Left ventricle myocardium superior (tissue), 1 donor: Measurements from ENCODE around the gene TCEANC. TPM values are rescaled to one million over a fixed set of nuclear protein-coding genes. Genes with fewer than 3 reads are reported as not detected.
"Not testable (repeated sequence)": the region's sequence is repeated elsewhere in the genome, so short reads cannot be mapped to it uniquely, and the experiment has no call there.

ENCODE experiments used
- ATAC-seq: fragments of 200-7000 bp; cut with Tn5 transposase; one replicate; pipeline ENCODE4 v1.9.1; 2020; ENCODE audit warnings: mild to moderate bottlenecking, moderate library complexity
- DNase-seq: peaks from one replicate; pipeline ENCODE4 v3.0.0-alpha.2; 2020
- intact Hi-C: fragments of 100-400 bp; cut with micrococcal nuclease; formaldehyde crosslinking; loops from one replicate; pipeline ENCODE4 v1.11.0; 2022
- total RNA-seq: library from RNA; stranded (reverse); fragmentation: NEBNext Ultra II Directional; extraction: Animal tissue kit (Norgen Biotek cat#: 25700); gene quantifications from one replicate; pipeline ENCODE4 v1.2.1, GENCODE V29; 2021
- donor health status: DM: no; HTN: yes; CAD: no; lungs with severe emphysema.

The TCEANC gene
- total RNA-seq, 1 donor from 2014 or later = 5.9 TPM

DNA sequence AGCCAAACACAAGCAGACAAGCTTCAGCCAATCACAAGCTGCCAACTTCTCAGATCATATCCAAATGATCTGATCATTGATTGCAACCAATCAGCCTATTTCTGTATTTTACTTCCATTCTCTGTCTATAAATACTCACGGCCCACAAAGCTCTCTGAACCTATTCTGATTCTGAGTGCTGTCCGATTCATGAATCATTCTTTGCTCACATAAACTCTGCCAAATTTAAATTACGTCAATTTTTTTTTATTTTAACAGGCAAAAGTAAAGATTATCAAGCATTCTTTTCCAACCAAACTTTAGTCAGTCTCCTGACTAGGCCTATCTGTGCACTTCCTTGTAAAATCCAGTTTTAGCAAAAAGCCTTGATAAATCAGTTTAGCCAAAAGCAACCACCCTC, 1.8 kb upstream of the TCEANC start:
- ATAC-seq = no peak
- intact Hi-C loops = no loop called here

DNA sequence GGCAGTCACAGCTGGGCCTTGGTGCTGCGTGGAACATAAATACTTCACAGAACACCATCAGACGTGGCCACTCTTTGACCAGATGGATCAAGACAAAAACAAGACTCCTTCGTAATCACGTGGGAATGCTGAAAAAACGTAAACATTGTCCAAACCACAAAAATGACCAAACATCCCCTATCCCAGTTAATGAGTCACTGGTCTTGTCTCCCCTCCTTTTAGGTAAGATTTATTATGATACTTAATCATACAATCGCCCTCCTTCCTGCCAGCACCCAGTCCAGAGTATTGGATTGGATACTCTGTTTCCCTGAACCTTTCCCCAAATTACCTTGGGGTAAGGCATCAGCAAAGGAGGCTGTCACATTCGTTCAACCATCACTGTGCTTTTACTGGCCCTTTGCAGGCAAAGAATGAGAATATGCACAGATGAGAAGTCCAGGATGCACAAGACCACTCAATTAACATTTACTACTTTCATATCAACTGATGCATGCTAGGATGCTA, 601 bp upstream of the TCEANC start:
- intact Hi-C loops = no loop called here
- DNase-seq = no peak
- no peak for ATAC-seq

More for the DNA sequence above, 1.8 kb upstream of the TCEANC start:
- no peak for DNase-seq

DNA sequence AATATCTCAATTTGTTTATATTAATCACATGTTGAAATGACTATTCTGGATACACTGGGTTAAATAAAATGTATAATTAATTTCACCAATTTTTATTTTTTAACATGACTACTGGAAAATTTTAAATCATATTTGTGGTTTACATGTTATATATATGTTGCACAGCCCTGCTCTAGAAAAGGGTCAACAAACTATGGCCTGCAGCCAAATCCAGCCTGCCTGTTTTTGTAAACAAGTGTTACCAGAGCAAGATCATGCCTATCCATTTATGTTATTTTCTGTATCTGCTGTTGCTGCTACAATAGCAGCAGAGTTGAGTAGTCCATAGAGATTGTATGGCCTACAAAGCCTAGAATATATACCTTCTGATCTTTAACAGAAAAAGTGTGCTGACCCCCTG, 1.2 kb downstream of the TCEANC start:
- ATAC-seq (no peak), DNase-seq (no peak)
- intact Hi-C loops = no loop called here

DNA sequence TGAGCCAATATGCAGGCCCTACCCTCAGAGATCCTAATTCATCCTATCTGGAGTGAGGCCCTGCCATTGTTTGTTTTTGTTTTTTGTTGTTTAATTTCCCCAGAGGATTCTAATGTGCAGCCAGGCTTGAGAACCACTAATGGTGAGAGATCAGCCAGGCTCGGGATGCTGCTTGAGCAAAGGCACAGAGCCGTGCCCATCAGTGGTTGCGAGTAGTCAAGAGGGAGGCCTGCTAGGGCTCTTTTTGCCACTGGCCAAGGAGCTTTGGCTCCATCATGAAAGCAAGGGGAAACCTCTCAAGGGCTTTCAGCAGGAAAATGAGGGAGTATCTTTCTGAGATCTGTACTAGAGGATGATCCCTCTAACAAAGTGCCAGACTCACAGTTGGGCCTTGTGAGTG, 2.7 kb downstream of the TCEANC start:
- no peak for ATAC-seq

DNA sequence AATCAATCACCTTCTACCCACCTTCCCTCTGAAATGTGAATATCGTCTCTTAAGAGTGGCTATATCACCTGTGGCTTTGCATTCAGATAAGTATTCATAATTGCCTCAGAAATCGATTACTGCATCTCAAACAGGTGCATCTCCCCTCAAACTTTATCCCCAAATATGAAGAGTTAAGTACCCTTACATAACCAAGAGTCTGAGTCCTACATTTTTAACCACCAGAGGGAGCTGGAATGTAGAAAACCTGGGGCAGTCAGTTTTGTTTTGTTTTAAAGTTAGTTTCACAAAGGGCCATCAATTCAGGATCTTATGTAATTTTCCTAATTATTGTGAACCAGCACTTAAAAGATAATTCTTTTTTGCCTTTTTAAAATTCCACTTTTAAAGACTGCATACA, 5.7 kb downstream of the TCEANC start:
- intact Hi-C loops = loop anchor here (5.0 kb wide), 1 partner anchor 89 kb away; no protein-coding TSS in a partner anchor
- DNase-seq (no peak), ATAC-seq (peak; percentile 65)

More for the DNA sequence above, 2.7 kb downstream of the TCEANC start:
- intact Hi-C loops = loop anchor here (5.0 kb wide), 1 partner anchor 92 kb away; no protein-coding TSS in a partner anchor
- no peak for DNase-seq

DNA sequence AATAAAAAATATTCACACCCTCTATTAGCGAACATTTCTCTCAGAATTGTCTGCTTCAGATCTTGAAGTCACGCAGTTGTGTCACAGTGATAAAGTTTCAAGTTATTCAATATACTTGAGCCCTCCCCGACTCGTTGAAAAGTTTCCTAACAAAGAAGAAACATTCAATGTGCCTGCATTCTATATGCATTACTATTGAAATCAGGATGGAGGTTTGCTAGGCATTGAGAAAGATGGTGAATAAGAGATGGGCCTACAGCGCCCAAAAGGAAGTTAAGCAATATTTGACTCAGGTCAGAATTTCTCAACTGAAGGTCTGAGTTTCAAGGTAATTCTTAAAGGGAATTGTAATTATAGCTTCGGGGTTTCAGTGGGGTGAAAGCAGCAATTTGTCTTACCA, 6.1 kb downstream of the TCEANC start:
- DNase-seq = no peak
- intact Hi-C loops = loop anchor here (5.0 kb wide), 1 partner anchor 88 kb away; no protein-coding TSS in a partner anchor
- no peak for ATAC-seq

DNA sequence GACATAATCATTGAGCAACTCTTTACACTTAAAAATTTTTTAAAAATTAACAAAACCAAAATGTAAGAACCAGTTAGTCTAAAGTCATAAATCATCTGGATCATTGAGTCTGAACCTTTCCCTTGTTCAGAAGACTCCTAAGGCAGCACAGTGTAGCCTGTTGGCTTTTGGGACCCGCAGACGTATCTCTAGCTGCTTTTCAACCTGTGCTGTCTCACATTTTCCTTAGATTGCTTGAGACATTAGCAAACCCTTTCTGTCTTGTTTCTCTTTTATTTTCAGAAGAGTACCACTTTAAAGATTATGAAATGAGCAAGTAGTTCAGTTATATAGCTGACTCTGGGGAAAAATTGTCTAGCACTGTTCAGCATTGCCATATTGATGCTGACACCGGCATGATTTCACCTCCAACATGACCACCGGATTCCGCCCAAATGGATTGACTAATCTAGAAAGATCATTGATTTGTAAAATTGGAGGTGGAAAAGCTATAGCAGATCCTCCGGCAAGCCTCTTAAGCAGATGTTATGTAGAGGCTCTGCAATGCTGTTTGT, 8.9 kb downstream of the TCEANC start:
- DNase-seq = no peak
- ATAC-seq = no peak
- intact Hi-C loops = no loop called here

DNA sequence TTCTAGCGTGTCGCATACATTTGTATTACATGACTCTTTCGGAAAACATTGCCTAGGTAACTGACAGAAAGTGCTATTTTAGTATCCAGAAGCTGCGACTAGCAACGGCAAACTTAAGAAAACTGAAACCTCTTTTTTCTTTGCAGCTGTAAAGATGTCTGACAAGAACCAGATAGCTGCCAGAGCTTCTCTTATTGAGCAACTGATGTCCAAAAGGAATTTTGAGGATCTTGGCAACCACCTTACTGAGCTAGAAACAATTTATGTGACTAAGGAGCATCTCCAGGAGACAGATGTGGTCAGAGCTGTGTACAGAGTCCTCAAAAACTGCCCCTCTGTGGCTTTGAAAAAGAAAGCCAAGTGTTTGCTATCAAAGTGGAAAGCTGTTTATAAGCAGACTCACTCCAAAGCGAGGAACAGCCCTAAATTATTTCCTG, 9.4 kb downstream of the TCEANC start:
- ATAC-seq = peak; percentile 22

DNA sequence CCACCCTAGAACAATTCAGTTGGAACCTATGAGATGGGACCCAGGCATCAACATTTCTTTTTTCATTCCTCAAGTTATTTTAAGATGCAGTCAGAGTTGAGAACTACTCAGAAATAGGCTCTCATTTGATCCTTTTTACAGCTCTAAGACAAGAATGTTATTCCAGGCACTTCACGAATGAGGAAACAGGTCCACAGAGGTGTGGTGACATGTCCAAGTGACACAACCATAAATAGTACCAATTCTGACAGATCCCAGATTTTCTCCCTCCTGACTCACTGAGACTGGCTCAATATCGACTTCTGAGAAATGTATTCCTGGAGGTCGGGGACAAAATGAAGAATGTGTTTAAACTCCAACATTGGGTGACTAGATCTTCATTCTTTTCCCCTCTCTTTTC, 11.1 kb downstream of the TCEANC start:
- intact Hi-C loops = no loop called here
- DNase-seq (no peak), ATAC-seq (peak; percentile 74)

More for the DNA sequence above, 9.4 kb downstream of the TCEANC start:
- no peak for DNase-seq
- intact Hi-C loops = no loop called here

DNA sequence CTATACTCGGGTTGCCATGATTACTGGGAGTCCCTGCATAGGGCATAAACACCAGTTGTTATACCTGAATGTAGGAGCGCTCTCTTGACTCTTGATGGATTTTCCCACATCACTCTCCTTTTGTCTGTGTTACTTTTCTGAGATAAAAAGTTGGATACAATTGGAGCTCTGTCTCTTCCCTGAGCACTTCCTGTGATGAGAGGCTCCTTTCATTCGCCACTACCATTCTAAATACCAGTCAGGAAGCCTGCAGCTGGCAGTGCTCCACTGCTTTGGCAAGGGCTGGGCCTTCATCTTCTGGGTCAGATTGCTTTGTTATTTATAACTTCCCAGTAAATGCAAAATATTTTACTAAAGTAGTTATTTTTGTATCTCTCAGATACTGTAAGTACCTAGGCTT, 13.9 kb downstream of the TCEANC start:
- intact Hi-C loops = no loop called here
- peak; percentile 56 for ATAC-seq

DNA sequence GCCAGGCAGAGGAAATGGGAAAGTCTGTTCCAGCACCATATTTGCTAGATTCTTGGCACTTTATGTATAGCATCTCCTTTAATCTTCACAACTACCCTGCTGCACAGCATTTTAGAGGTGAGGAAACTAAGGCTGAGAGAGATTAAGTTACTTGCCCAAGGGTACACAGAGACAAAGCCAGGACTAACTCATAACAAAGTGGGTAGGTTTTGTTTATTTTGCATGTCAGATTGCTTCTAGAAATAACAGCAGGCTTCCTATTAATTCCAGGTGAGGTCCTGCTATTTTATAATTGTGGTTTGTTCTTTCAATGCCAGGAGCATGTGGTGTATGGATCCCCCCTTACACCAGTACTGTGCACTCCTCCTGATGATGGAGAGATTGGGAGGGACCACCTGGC, 15.0 kb downstream of the TCEANC start:
- DNase-seq = no peak
- ATAC-seq = no peak
- intact Hi-C loops = no loop called here

More for the DNA sequence above, 13.9 kb downstream of the TCEANC start:
- peak; percentile 45 for DNase-seq

DNA sequence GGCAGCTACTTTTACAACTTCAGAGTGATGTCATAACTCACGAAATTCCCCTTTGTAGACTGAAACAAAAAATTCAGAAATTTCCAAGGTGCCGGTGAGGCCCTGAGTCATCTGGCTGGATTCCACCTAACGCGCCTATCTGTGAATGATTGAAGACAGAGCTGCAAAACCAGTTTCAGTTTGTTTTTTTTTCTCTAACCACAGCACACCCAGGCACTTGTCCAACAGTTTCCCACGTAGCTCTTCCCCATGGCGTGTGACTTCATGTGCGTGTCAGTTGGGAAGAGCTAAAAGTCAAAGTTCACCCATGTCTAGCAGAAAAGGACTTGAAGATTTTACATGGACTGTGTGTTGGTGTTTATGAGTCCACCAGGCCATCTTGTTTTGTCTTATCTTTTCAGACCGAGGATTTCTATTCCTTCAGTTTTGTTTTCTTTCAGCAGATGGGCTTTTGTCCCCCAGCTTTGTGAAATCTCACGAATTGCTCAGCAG, 16.4 kb downstream of the TCEANC start:
- DNase-seq = peak; percentile 37
- ATAC-seq = peak; percentile 83
- intact Hi-C loops = no loop called here

DNA sequence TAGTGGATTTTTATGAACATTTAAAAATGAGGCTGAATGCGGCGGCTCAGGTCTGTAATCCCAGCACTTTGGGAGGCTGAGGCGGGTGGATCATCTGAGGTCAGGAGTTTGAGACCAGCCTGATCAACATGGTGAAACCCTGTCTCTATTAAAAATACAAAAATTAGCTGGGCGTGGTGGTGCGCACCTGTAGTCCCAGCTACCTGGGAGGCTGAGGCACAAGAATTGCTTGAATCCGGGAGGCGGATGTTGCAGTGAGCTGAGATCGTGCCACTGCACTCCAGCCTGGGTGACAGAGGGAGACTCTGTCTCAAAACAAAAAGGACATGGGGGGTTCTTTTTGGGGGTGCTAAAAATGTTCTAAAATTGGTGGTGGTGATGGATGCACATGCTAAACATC, 16.8 kb downstream of the TCEANC start:
- DNase-seq, ATAC-seq, intact Hi-C loops: not testable (repeated sequence)

DNA sequence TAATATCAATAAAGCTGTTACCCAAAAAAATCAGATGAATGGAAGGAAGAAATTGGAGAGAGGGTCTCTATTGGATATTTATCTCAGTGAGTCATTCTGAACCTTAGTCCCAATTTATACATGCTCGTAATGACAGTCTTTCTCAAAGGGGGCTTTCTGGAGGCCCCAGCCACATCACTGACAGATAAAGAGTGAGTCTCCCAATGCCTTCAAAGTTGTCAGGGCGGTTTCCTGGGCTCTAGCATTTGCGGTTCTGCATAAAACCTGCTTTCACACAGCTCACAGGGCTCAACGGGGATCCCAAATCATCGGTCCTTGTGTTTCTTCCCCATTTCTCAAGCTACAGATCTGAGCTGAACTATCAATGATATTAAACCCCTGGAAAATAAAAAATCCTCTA, 17.3 kb downstream of the TCEANC start:
- intact Hi-C loops = no loop called here
- ATAC-seq (no peak), DNase-seq (no peak)

DNA sequence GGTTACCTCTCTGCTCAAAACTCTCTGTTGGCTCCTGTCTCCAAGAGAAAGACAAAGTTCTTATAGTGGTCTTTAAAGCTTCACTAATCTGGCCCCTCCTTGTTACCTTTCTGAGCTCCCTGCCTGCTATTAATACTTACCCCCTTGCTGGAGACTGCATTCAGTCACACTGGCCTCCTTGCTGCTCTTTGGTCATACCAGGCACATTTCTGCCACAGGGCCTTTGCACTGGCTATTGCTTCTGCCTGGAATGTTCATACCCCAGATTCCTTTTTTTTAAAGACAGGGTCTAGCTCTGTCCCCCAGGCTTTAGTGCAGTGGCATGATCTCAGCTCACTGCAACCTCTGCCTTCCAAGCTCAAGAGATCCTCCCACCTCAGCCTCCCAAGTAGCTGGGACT, 20.1 kb downstream of the TCEANC start:
- intact Hi-C loops = no loop called here
- DNase-seq (no peak), ATAC-seq (no peak)

DNA sequence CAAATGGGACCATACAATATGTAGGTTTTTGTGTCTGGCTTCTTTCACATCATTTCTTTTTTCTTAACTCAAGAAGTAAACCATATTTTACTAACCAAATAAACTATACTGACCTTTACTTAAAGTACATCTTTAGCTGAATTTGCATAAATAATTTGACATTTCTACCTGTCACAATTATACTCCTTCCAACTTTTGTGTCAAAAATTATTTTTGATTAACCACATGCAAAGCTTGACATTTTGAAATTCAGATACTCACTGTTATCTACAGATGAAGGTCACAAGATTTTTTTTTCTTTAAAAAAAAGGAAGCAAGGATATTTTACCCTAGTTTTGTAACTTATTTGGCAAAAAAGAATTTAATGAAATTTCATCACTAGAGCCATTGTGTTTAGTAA, 23.9 kb downstream of the TCEANC start:
- intact Hi-C loops = no loop called here
- ATAC-seq (no peak), DNase-seq (no peak)

DNA sequence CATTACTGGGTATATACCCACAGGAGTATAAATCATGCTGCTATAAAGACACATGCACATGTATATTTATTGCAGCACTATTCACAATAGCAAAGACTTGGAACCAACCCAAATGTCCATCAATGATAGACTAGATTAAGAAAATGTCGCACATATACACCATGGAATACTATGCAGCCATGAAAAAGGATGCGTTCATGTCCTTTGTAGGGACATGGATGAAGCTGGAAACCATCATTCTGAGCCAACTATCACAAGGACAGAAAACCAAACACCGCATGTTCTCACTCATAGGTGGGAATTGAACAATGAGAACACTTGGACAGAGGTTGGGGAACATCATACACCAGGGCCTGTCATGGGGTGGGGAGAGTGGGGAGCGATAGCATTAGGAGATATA, 26.8 kb downstream of the TCEANC start:
- DNase-seq, ATAC-seq, intact Hi-C loops: not testable (repeated sequence)

DNA sequence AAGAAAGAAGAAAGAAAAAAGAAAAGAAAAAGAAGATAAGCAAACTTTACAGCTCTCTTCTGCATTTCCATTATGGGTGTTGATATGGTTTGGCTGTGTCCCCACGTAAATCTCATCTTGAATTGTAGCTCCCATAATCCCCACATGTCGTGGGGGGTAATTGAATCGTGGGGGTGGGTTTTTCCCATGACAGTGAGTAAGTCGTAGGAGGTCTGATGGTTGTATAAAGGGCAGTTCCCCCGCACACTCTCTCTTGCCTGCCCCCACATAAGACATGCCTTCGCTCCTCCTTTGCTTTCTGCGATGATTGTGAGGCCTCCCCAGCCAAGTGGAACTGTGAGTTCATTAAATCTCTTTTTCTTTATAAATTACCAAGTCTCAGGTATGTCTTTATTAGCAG, 28.7 kb downstream of the TCEANC start:
- ATAC-seq (no peak), DNase-seq (no peak)
- intact Hi-C loops = no loop called here

DNA sequence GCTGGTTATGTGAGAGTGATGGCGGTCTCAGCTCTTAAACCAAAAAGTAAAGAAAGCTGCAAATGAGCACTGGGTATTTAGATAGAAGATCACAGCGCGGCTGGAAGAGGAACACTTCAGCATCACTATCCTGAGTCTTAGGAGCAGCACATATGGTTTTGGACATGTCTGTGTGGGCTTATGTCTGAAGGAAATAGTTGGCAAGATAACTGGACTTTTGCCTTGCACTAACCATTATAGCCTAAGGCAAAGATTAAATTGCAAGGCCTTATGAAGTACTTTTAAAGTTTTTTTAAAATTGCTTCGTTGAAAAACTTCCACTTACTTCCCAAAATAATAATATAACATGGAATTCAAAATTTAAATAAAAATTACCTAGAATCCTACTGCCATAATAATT, 31.4 kb downstream of the TCEANC start:
- no peak for ATAC-seq
- intact Hi-C loops = no loop called here
- DNase-seq = no peak

DNA sequence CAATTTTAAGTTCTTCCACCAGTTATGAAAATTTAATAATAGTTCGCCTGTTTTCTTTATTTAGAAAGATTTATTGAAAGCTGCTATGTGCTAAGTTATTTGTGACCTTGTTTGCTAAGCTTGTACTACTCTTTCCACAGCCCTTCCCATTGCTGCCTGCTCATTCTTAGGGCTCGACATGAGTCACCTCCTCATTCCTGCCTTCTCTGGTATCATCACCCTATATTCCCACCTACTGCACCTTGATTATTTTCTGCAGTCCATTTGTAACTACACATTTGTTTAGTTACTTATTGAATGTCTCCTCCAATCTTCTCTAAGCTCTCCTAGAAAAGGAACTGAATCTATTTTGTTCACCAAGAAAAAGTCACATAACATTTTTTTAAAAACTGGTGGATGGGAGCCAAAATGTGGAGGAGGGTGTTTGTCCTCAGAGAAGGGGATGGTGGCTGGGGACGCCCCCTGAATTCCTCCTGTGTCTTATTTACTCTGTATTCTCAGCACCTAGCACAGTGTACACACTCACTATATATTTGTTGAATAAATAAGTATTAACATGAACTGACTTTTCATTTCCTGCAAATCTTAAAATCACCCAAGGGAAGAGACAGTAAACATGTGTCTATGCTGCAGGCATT, 32.3 kb downstream of the TCEANC start:
- DNase-seq (no peak), ATAC-seq (no peak)
- intact Hi-C loops = no loop called here

DNA sequence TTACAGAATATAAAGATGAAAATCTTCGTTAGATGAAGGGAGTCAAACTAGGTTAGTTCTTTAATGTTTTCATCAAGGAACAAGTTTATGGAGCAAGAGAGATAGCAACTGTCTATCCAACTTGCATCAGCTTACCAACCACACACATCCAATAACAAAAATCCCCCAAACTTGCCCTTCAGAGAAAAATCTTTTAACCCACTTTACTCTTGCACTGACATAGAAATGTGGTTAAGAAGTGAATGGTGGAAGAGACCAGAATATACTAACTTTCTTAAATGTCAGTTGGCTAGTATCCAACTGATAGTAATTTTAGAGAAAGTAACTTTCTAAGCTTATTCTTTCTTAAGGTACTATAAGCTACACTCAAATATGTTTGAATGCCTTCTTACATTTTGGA, 34.3 kb downstream of the TCEANC start:
- ATAC-seq = no peak
- no peak for DNase-seq
- intact Hi-C loops = no loop called here
